C4-2B (cell line): ENCODE data around the gene LYSMD3.

ENCODE experiments used
- H3K27ac ChIP-seq: fragments of 450-650 bp; 2 replicates; pipeline ENCODE4 v1.5.1; 2017
- CTCF ChIP-seq: fragments of 450-650 bp; conservative IDR thresholded peaks from 2 replicates; pipeline ENCODE4 v1.5.1; 2017; ENCODE audit warnings: mild to moderate bottlenecking
- ZFX ChIP-seq: fragments of 450-650 bp; IDR thresholded peaks from 2 replicates; pipeline ENCODE4 v1.6.1; 2017

Gene LYSMD3

GRCh38 chr5:90529939-90530677 is 724 bp upstream of the LYSMD3 start:
- TF ChIP-seq CTCF (peak; percentile 91), ZFX (no peak)
- peak overlapping the region; percentile 92 for H3K27ac ChIP-seq

DNA sequence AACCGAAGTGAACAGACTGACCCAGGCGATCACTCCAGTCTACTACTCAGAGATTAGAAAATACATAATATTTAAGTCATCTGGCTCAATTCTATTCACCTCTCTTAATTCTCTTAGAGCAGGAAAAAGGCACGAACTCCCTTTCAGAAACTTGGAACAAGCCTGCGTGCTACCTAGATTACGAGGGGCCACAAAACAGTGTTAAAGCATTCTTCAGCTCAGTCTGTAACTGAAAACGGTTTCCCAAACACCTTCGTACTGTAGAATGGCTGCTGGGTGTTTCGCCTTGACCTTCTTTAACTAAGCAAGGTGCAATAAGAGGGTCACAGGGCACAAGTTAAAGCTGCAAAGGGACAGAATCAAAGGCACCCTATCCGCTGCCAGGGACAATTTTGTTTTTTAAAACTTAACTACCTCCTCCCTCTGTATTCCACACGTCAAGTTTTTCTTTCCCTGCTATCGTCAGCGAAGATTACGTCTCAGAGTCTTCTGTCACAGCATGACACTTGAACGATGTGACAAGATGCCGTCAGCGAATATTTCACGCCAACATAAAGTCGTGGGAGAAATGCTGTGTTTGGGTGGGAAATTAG is 687 bp downstream of the LYSMD3 start:
- no peak for TF ChIP-seq ZFX
- no peak for TF ChIP-seq CTCF

GRCh38 chr5:90519081-90519480 is 10.3 kb downstream of the LYSMD3 start:
- no peak overlapping the region for H3K27ac ChIP-seq
- TF ChIP-seq CTCF (no peak), ZFX (no peak)

More for the DNA sequence above, 687 bp downstream of the LYSMD3 start:
- peak overlapping the region; percentile 92 for H3K27ac ChIP-seq

DNA sequence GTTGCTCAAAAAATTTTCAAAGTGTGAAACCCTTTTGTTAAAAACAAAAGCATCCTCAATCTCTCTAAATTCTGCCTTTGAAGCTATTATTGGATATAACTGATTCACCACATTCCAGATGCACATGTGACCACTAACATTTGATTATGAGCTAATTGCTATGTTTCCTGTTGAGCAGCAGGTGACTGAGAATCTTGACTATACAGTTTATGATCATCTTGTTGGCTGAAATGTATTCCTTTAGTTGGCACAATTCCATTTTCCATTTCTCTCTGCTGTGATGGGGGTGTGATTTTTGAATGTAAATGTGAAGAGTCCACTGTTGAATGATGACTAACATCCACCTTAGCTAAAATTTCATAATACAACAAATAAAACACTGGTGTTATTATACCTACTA is 10.7 kb downstream of the LYSMD3 start:
- no peak overlapping the region for H3K27ac ChIP-seq
- no peak for TF ChIP-seq ZFX
- TF ChIP-seq CTCF: no peak

DNA sequence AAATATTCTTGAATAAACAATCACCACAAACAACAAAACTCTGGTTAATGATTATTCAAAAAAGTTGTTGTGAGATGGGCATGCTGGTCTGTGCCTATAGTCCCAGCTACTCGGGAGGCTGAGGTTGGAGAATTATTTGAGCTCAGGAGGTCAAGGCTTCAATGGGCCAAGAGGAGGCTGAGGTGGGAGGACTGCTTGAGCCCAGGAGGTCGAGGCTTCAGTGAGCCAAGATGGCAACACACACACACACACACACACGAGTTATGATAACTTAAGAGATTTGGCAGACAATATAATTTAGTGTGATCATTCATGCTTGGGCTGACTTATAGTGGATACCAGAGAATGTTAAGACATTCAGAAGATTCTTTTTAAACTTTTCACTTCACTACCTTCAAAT is 14.9 kb downstream of the LYSMD3 start:
- no peak overlapping the region for H3K27ac ChIP-seq
- TF ChIP-seq ZFX: no peak
- TF ChIP-seq CTCF: no peak

DNA sequence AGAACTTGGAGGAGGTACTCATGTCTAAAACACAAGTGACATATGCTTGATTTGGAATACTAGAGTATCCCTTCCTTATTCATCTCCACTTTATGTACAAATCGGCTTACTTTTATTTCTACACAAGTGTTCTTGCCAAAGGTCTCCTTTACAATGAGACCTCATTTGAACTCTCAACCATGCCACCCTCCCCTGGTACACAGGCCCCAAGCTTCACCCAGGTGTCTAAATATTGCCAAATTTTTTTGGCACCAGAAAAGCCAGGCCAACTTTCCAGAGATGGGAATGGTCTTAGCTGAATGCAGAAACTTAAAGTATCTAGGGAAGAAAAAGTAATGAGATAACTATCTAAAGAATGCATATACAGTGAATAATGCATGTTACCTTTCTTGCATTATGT is 18.9 kb downstream of the LYSMD3 start:
- H3K27ac ChIP-seq: no peak overlapping the region
- no peak for TF ChIP-seq ZFX

GRCh38 chr5:90506221-90506620 is 23.2 kb downstream of the LYSMD3 start:
- H3K27ac ChIP-seq: no peak overlapping the region

More at GRCh38 chr5:90506221-90506620, 23.2 kb downstream of the LYSMD3 start:
- no peak for TF ChIP-seq CTCF
- TF ChIP-seq ZFX: no peak
